PC-9 (cell line): ENCODE results near the gene ENO2.

Experiments
- EZH2 ChIP-seq: fragments of 200-600 bp; sonication (generic); IDR thresholded peaks from 2 replicates; pipeline ENCODE4 v1.8.0; 2017; ENCODE audit warnings: antibody characterized with exemption, low read depth
- TF ChIP-seq, protein P1 (sequence below): fragments of 200-600 bp; sonication (generic); conservative IDR thresholded peaks from 2 replicates; pipeline ENCODE4 v1.6.1; 2017; ENCODE audit warnings: mixed run types, antibody characterized with exemption, mild to moderate bottlenecking, moderate library complexity

DNA sequence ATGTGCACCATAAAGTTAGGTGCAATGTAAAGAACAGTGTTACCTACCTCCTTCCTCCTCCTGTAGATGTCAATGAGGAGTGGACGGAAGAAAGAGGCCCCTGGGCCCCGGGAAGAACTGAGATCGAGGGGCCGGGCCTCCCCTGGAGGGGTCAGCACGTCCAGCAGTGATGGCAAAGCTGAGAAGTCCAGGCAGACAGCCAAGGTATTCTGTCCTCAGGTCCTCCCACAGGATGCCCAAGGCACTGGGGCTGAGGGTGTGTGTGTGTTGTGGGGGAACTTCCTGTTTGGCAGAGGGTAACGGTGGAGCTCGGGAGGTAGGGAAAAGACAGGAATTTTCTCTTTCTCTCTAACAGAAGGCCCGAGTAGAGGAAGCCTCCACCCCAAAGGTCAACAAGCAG lies 19.7 kb downstream of the ENO2 start:
- TF ChIP-seq EZH2: no peak
- TF ChIP-seq, protein P1, sequence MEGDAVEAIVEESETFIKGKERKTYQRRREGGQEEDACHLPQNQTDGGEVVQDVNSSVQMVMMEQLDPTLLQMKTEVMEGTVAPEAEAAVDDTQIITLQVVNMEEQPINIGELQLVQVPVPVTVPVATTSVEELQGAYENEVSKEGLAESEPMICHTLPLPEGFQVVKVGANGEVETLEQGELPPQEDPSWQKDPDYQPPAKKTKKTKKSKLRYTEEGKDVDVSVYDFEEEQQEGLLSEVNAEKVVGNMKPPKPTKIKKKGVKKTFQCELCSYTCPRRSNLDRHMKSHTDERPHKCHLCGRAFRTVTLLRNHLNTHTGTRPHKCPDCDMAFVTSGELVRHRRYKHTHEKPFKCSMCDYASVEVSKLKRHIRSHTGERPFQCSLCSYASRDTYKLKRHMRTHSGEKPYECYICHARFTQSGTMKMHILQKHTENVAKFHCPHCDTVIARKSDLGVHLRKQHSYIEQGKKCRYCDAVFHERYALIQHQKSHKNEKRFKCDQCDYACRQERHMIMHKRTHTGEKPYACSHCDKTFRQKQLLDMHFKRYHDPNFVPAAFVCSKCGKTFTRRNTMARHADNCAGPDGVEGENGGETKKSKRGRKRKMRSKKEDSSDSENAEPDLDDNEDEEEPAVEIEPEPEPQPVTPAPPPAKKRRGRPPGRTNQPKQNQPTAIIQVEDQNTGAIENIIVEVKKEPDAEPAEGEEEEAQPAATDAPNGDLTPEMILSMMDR: no peak
